B cell (primary cell): ENCODE results near the gene MFF. TPM values are rescaled to one million over a fixed set of nuclear protein-coding genes. Genes with fewer than 3 reads are reported as not detected.

Experiments
- ATAC-seq: fragments of 200-7000 bp; cut with Tn5 transposase; one replicate; pipeline ENCODE4 v1.10.0; 2021; ENCODE audit warnings: low read depth, mild to moderate bottlenecking, moderate number of reproducible peaks, moderate library complexity
- CTCF ChIA-PET: fragments of 350-600 bp; sonication (Branson Sonifier 250); formaldehyde crosslinking; loops from one replicate; lab custom pipeline; 2021; ENCODE audit warnings: antibody characterized with exemption, inconsistent platforms; lab: Charles Lee
- POLR2A ChIA-PET: fragments of 350-600 bp; sonication (Branson Sonifier 250); formaldehyde crosslinking; loops from one replicate; lab custom pipeline; 2021; ENCODE audit warnings: antibody characterized with exemption; lab: Charles Lee
- DNase-seq: peaks from one replicate; pipeline ENCODE4 v3.0.0; 2013
- H2AFZ ChIP-seq: 2 replicates; pipeline ENCODE4 v1.6.1; 2012; ENCODE audit warnings: mild to moderate bottlenecking, low read depth, low read length; ENCODE audit not compliant: insufficient read depth, poor library complexity, severe bottlenecking
- H3K27ac ChIP-seq, 2 donors: 1 replicate in 1 of 2; 2 replicates in 1 of 2; pipeline ENCODE4 v1.5.1; 2012 to 2013; ENCODE audit warnings: low read length in 2 of 2, mild to moderate bottlenecking in 2 of 2, moderate library complexity in 1 of 2
- H3K27me3 ChIP-seq, 4 experiments: fragments of 200-600 bp in 1 of 4; sonication (generic) in 1 of 4; replicated peaks in 1 of 4; 1 replicate in 2 of 4; 2 replicates in 2 of 4; pipeline versions ENCODE4 v1.6.1 to v1.7.0; 2013 to 2016; ENCODE audit warnings: low read length in 3 of 4, mild to moderate bottlenecking in 2 of 4, mixed read lengths in 1 of 4, moderate library complexity in 1 of 4; ENCODE audit not compliant: insufficient read depth in 4 of 4, control insufficient read depth in 3 of 4; ENCODE audit errors: control extremely low read depth in 1 of 4
- H3K36me3 ChIP-seq, 2 experiments: replicated peaks in 1 of 2; 1 replicate in 1 of 2; 2 replicates in 1 of 2; pipeline versions ENCODE4 v1.6.1 to v1.7.1; 2013; ENCODE audit warnings: low read length in 1 of 2; ENCODE audit not compliant: insufficient read depth in 2 of 2, control insufficient read depth in 1 of 2; ENCODE audit errors: control extremely low read depth in 1 of 2, extremely low read depth in 1 of 2
- H3K4me1 ChIP-seq, 2 donors: fragments of 200-600 bp in 1 of 2; sonication (generic) in 1 of 2; 1 replicate in 1 of 2; 2 replicates in 1 of 2; pipeline versions ENCODE4 v1.5.1 to v1.6.1; 2013 to 2017; ENCODE audit warnings: low read length in 2 of 2; ENCODE audit not compliant: control insufficient read depth in 2 of 2, insufficient read depth in 2 of 2
- H3K4me2 ChIP-seq: replicated peaks from 2 replicates; pipeline ENCODE3; 2012; ENCODE audit warnings: mild to moderate bottlenecking, low read depth, low read length; ENCODE audit not compliant: poor library complexity, severe bottlenecking
- H3K4me3 ChIP-seq, 5 experiments: fragments of 200-600 bp in 1 of 5; sonication (generic) in 1 of 5; 1 replicate in 3 of 5; 2 replicates in 2 of 5; pipeline versions ENCODE4 v1.5.1 to v1.7.0; 2011 to 2016; ENCODE audit warnings: low read length in 4 of 5, mild to moderate bottlenecking in 4 of 5, low read depth in 2 of 5, control low read depth in 1 of 5, moderate library complexity in 1 of 5; ENCODE audit not compliant: insufficient read depth in 1 of 5; ENCODE audit errors: control extremely low read depth in 1 of 5, extremely low read depth in 1 of 5
- H3K79me2 ChIP-seq: fragments of 200-600 bp; sonication (generic); one replicate; pipeline ENCODE4 v1.6.0; 2016; ENCODE audit warnings: low read length; ENCODE audit not compliant: control insufficient read depth, insufficient read depth
- H3K9ac ChIP-seq: fragments of 200-600 bp; sonication (generic); 2 replicates; pipeline ENCODE4 v1.6.1; 2017; ENCODE audit warnings: mild to moderate bottlenecking, low read length, moderate library complexity
- H3K9me3 ChIP-seq, 3 donors: one replicate each; pipeline versions ENCODE4 v1.6.1 to v1.7.1; 2013; ENCODE audit warnings: low read length in 2 of 3; ENCODE audit not compliant: control insufficient read depth in 2 of 3, insufficient read depth in 1 of 3; ENCODE audit errors: control extremely low read depth in 1 of 3
- H4K20me1 ChIP-seq: 2 replicates; pipeline ENCODE4 v1.6.0; 2012; ENCODE audit warnings: mild to moderate bottlenecking, low read length; ENCODE audit not compliant: insufficient read depth, control insufficient read depth, poor library complexity, severe bottlenecking
- H3K27ac Mint-ChIP-seq: one replicate; pipeline ENCODE4 v1.8.0; 2021; ENCODE audit warnings: mixed read lengths
- H3K27me3 Mint-ChIP-seq: one replicate; pipeline ENCODE4 v1.8.0; 2021; ENCODE audit warnings: mixed read lengths
- H3K4me1 Mint-ChIP-seq: one replicate; pipeline ENCODE4 v1.8.0; 2021; ENCODE audit warnings: mixed read lengths
- H3K4me3 Mint-ChIP-seq: one replicate; pipeline ENCODE4 v1.8.0; 2021; ENCODE audit warnings: mixed read lengths
- H3K9me3 Mint-ChIP-seq: one replicate; pipeline ENCODE4 v1.8.0; 2022; ENCODE audit warnings: mixed read lengths; ENCODE audit not compliant: insufficient read depth
- EZH2 ChIP-seq: IDR thresholded peaks from 2 replicates; pipeline ENCODE4 v1.6.1; 2012; ENCODE audit warnings: borderline replicate concordance, low read depth, mild to moderate bottlenecking, moderate library complexity, low read length; ENCODE audit not compliant: insufficient read depth, poor library complexity, severe bottlenecking
- WGBS: methylation state at CpG from one replicate; pipeline ENCODE4 v1.1.5; 2013; ENCODE audit warnings: missing lambda C conversion rate; ENCODE audit not compliant: insufficient coverage; 5-methylcytosine and 5-hydroxymethylcytosine counted together
- intact Hi-C: fragments of 100-400 bp; cut with micrococcal nuclease; formaldehyde crosslinking; loops from one replicate; pipeline ENCODE4 v1.10.0; 2022
- polyA plus RNA-seq: library from polyadenylated mRNA; depleted of rRNA; stranded (reverse); fragments of >200 nt; gene quantifications from 2 replicates; pipeline ENCODE4 v1.2.3, GENCODE V29; 2012
- total RNA-seq, 2 donors: library from RNA; stranded (reverse); fragments of 120-200 nt in 1 of 2; gene quantifications; 1 replicate in 1 of 2; 2 replicates in 1 of 2; pipeline versions ENCODE4 v1.2.3 to v1.2.4, GENCODE V29; 2013 to 2022
- TF ChIP-seq, protein P1 (sequence below): fragments of 200-600 bp; IDR thresholded peaks from one replicate; pipeline ENCODE4 v1.8.0; 2022; ENCODE audit warnings: antibody characterized with exemption, mild to moderate bottlenecking

Gene MFF
- total and polyA plus RNA-seq, 2 donors (not counting 1 experiment from before 2014, with no cell fraction given), result 55.0 to 70.4 TPM

DNA sequence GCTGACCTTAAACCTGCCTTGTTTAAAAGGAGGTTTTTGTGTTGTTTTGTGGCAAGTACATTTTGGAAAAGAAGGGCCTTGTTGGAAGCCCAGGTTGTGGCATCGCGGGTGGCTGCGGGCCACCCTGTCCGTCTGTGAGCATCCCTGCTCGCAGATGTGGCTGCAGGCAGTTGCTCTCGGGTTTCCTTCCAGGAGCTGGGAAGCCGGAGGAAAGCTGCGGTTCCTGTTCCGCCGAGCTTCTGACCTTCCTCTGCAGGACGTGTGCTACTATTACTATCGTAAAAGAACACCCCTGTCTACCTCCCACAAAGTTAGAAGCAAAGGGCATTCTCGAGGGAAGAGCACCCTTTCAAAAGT lies 766 bp downstream of the MFF start:
- Mint-ChIP-seq H3K27me3 (no peaks in the 10 kb centered on the region), H3K27ac (peak overlapping the region; percentile 95), H3K9me3 (no peaks in the 10 kb centered on the region), H3K4me3 (peak overlapping the region; percentile 96), H3K4me1 (peaks cover 33% of the 10 kb centered on the region)
- ChIA-PET POLR2A (no interaction called here), CTCF (no interaction called here)
- intact Hi-C loops, result loop anchor here (5.0 to 10.0 kb wide), 3 partner anchors 59 to 534 kb away; partner anchors contain the start of genes AGFG1 and SCYGR1
- peaks cover 20 to 23% of the 10 kb centered on the region in 2 donors for H3K4me1 ChIP-seq
- H3K4me3 ChIP-seq, result peak overlapping the region; percentile 78 to 88 (median 79)
- 0% methylated on average over 10 of the region's 13 CpGs for WGBS
- H3K4me2 ChIP-seq, result peak overlapping the region; percentile 85
- H2AFZ ChIP-seq, result peak overlapping the region; percentile 91
- H3K79me2 ChIP-seq, result peaks cover 47% of the 10 kb centered on the region
- H3K36me3 ChIP-seq, result peaks cover 4 to 16% of the 10 kb centered on the region in 2 experiments
- ATAC-seq, result no peak
- peak overlapping the region; percentile 72 to 89 for H3K27ac ChIP-seq
- H3K9me3 ChIP-seq, result peaks cover 0 to 6% (median 2%) of the 10 kb centered on the region in 3 donors
- H3K27me3 ChIP-seq, result no peaks in the 10 kb centered on the region
- TF ChIP-seq, protein P1, sequence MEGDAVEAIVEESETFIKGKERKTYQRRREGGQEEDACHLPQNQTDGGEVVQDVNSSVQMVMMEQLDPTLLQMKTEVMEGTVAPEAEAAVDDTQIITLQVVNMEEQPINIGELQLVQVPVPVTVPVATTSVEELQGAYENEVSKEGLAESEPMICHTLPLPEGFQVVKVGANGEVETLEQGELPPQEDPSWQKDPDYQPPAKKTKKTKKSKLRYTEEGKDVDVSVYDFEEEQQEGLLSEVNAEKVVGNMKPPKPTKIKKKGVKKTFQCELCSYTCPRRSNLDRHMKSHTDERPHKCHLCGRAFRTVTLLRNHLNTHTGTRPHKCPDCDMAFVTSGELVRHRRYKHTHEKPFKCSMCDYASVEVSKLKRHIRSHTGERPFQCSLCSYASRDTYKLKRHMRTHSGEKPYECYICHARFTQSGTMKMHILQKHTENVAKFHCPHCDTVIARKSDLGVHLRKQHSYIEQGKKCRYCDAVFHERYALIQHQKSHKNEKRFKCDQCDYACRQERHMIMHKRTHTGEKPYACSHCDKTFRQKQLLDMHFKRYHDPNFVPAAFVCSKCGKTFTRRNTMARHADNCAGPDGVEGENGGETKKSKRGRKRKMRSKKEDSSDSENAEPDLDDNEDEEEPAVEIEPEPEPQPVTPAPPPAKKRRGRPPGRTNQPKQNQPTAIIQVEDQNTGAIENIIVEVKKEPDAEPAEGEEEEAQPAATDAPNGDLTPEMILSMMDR, result no peak
- TF ChIP-seq EZH2, result no peak
- H4K20me1 ChIP-seq, result peaks cover 23% of the 10 kb centered on the region
- DNase-seq, result no peak
- H3K9ac ChIP-seq, result peak overlapping the region; percentile 93

DNA sequence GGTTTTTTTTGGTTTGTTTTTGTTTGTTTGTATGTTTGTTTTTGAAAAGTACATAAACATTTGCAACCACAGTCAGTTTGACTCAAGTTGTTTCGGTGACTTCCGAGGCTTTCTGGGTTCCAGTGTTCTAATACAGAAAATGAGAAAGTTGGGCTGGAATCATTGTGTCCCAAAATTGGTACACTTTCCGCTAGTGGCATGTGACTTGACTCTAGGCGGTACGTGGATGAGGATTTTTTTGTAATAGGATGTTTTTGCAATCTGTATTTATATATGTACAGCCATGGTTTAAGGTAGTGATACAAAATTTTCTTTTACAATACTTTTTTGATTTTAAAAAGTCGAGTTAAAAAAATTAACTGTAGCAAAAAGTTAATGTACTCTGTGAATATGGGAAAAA lies 1.7 kb downstream of the MFF start:
- Histone ChIP-seq H3K4me1 (peaks cover 20 to 23% of the 10 kb centered on the region in 2 donors), H2AFZ (no peak overlapping the region), H3K36me3 (peaks cover 5 to 24% of the 10 kb centered on the region in 2 experiments), H3K4me2 (peak overlapping the region; percentile 85), H4K20me1 (peaks cover 28% of the 10 kb centered on the region), H3K9ac (no peak overlapping the region), H3K27ac (no peak overlapping the region), H3K79me2 (peaks cover 51% of the 10 kb centered on the region), H3K4me3 (peak overlapping the region in 1 of 5 experiments; percentile 78), H3K9me3 (peaks cover 0 to 2% (median 1%) of the 10 kb centered on the region in 3 donors), H3K27me3 (no peaks in the 10 kb centered on the region)
- Mint-ChIP-seq H3K27ac (no peak overlapping the region), H3K4me1 (peaks cover 33% of the 10 kb centered on the region), H3K4me3 (peak overlapping the region; percentile 59), H3K27me3 (no peaks in the 10 kb centered on the region), H3K9me3 (no peaks in the 10 kb centered on the region)
- TF ChIP-seq, protein P1, result no peak
- TF ChIP-seq EZH2, result no peak
- POLR2A ChIA-PET, result no interaction called here
- DNase-seq (no peak), ATAC-seq (no peak)
- CTCF ChIA-PET, result no interaction called here
- 100% methylated on average over 2 of the region's 6 CpGs for WGBS
- intact Hi-C loops, result loop anchor here (5.0 to 10.0 kb wide), 3 partner anchors 58 to 534 kb away; partner anchors contain the start of genes AGFG1 and SCYGR1
